Thoracic aorta (tissue), 2 donors: ENCODE data around the gene CST5. TPM values are rescaled to one million over a fixed set of nuclear protein-coding genes. Genes with fewer than 3 reads are reported as not detected.

ENCODE experiments used
- ATAC-seq: fragments of 150-250 bp; one replicate; pipeline ENCODE4 v1.8.0; 2017; ENCODE audit warnings: low read depth; ENCODE audit not compliant: insufficient number of reproducible peaks, low FRiP score
- DNase-seq: peaks from one replicate; pipeline ENCODE4 v3.0.0-alpha.2; 2020; ENCODE audit warnings: low spot score
- H3K27ac ChIP-seq, 2 donors: fragments of 200-600 bp; sonication (generic); 1 replicate in 1 of 2; 2 replicates in 1 of 2; pipeline ENCODE4 v1.5.1; 2016; ENCODE audit warnings: mild to moderate bottlenecking in 2 of 2, moderate library complexity in 2 of 2
- H3K27me3 ChIP-seq: fragments of 200-600 bp; sonication (generic); replicated peaks from 2 replicates; pipeline ENCODE4 v1.6.0; 2016; ENCODE audit warnings: mild to moderate bottlenecking; ENCODE audit not compliant: insufficient read depth
- H3K36me3 ChIP-seq: fragments of 200-600 bp; sonication (generic); one replicate; pipeline ENCODE4 v1.5.1; 2016
- H3K4me1 ChIP-seq, 2 donors: fragments of 200-600 bp; sonication (generic); 1 replicate in 1 of 2; 2 replicates in 1 of 2; pipeline versions ENCODE4 v1.5.1 to v1.6.0; 2016; ENCODE audit warnings: low read depth in 2 of 2, mild to moderate bottlenecking in 1 of 2; ENCODE audit not compliant: control insufficient read depth in 1 of 2
- H3K4me3 ChIP-seq: fragments of 200-600 bp; sonication (generic); 2 replicates; pipeline ENCODE4 v1.5.1; 2016; ENCODE audit warnings: mild to moderate bottlenecking
- H3K9me3 ChIP-seq: fragments of 200-600 bp; sonication (generic); 2 replicates; pipeline ENCODE4 v1.5.1; 2016
- CTCF ChIP-seq: fragments of 200-600 bp; sonication (generic); IDR thresholded peaks from one replicate; pipeline ENCODE4 v1.5.1; 2019; ENCODE audit warnings: antibody characterized with exemption
- total RNA-seq, 2 donors: library from RNA; depleted of rRNA; stranded (reverse); fragments of >200 nt; gene quantifications; one replicate each; pipeline versions ENCODE4 v1.1.0 to v1.2.3, GENCODE V29; 2016

The CST5 gene
- total RNA-seq, 2 donors from 2014 or later = not detected

- no peak overlapping the region for H3K4me3 ChIP-seq
- H3K36me3 ChIP-seq = no peaks in the 10 kb centered on the region
- DNase-seq (no peak), ATAC-seq (no peak)
- H3K27me3 ChIP-seq = no peaks in the 10 kb centered on the region
- TF ChIP-seq CTCF = no peak
- H3K27ac ChIP-seq = no peak overlapping the region
- H3K9me3 ChIP-seq = no peaks in the 10 kb centered on the region
- no peaks in the 10 kb centered on the region for H3K4me1 ChIP-seq
Observed at GRCh38 chr20:23887856-23888255, 8.3 kb upstream of the CST5 start.

- H3K4me1 ChIP-seq = no peaks in the 10 kb centered on the region
- TF ChIP-seq CTCF = no peak
- no peak overlapping the region for H3K27ac ChIP-seq
- ATAC-seq (no peak), DNase-seq (no peak)
- H3K4me3 ChIP-seq = no peak overlapping the region
- H3K9me3 ChIP-seq = no peaks in the 10 kb centered on the region
- no peaks in the 10 kb centered on the region for H3K36me3 ChIP-seq
- H3K27me3 ChIP-seq = no peaks in the 10 kb centered on the region
Observed at GRCh38 chr20:23884771-23885162, 5.2 kb upstream of the CST5 start.

- no peaks in the 10 kb centered on the region for H3K36me3 ChIP-seq
- DNase-seq (no peak), ATAC-seq (no peak)
- H3K27me3 ChIP-seq = no peaks in the 10 kb centered on the region
- no peak overlapping the region for H3K4me3 ChIP-seq
- H3K4me1 ChIP-seq = no peaks in the 10 kb centered on the region
- TF ChIP-seq CTCF = no peak
- no peaks in the 10 kb centered on the region for H3K9me3 ChIP-seq
- H3K27ac ChIP-seq = no peak overlapping the region
Observed at GRCh38 chr20:23884136-23884770, 4.7 kb upstream of the CST5 start.

GRCh38 chr20:23881371-23881770 is 1.8 kb upstream of the CST5 start:
- Histone ChIP-seq H3K36me3 (no peaks in the 10 kb centered on the region), H3K4me1 (no peaks in the 10 kb centered on the region), H3K4me3 (no peak overlapping the region), H3K9me3 (no peaks in the 10 kb centered on the region), H3K27ac (no peak overlapping the region), H3K27me3 (no peaks in the 10 kb centered on the region)
- DNase-seq (no peak), ATAC-seq (no peak)
- no peak for TF ChIP-seq CTCF

- no peak overlapping the region for H3K27ac ChIP-seq
- no peaks in the 10 kb centered on the region for H3K4me1 ChIP-seq
- H3K9me3 ChIP-seq = no peaks in the 10 kb centered on the region
- H3K4me3 ChIP-seq = no peak overlapping the region
- no peak for TF ChIP-seq CTCF
- no peaks in the 10 kb centered on the region for H3K36me3 ChIP-seq
- ATAC-seq (no peak), DNase-seq (no peak)
- no peaks in the 10 kb centered on the region for H3K27me3 ChIP-seq
Observed at GRCh38 chr20:23880417-23880816, 869 bp upstream of the CST5 start.
